ENCODE results near the gene CYTH3.

- TF ChIP-seq POLR2AphosphoS5 (IDR thresholded peaks at IDR 0.05) = no peak
- TF ChIP-seq, protein P1, sequence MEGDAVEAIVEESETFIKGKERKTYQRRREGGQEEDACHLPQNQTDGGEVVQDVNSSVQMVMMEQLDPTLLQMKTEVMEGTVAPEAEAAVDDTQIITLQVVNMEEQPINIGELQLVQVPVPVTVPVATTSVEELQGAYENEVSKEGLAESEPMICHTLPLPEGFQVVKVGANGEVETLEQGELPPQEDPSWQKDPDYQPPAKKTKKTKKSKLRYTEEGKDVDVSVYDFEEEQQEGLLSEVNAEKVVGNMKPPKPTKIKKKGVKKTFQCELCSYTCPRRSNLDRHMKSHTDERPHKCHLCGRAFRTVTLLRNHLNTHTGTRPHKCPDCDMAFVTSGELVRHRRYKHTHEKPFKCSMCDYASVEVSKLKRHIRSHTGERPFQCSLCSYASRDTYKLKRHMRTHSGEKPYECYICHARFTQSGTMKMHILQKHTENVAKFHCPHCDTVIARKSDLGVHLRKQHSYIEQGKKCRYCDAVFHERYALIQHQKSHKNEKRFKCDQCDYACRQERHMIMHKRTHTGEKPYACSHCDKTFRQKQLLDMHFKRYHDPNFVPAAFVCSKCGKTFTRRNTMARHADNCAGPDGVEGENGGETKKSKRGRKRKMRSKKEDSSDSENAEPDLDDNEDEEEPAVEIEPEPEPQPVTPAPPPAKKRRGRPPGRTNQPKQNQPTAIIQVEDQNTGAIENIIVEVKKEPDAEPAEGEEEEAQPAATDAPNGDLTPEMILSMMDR (IDR thresholded peaks at IDR 0.05 in 8 of 11, conservative IDR thresholded peaks at IDR 0.05 in 3 of 11) = no peak
- no peak for TF ChIP-seq POLR2A (IDR thresholded peaks at IDR 0.05)
Measured at GRCh38 chr7:6305330-6305729, 32.9 kb upstream of the CYTH3 start.

Data from spleen (tissue), 7 donors.